ENCODE data around the gene LHX2. TPM values are rescaled to one million over a fixed set of nuclear protein-coding genes. Genes with fewer than 3 reads are reported as not detected.

The LHX2 gene
- total and polyA plus RNA-seq, 9 of the 15 experiments (the other 6 are each of a cell fraction or from before 2014, with no cell fraction given), result 0.07 TPM; not detected in 8

DNA sequence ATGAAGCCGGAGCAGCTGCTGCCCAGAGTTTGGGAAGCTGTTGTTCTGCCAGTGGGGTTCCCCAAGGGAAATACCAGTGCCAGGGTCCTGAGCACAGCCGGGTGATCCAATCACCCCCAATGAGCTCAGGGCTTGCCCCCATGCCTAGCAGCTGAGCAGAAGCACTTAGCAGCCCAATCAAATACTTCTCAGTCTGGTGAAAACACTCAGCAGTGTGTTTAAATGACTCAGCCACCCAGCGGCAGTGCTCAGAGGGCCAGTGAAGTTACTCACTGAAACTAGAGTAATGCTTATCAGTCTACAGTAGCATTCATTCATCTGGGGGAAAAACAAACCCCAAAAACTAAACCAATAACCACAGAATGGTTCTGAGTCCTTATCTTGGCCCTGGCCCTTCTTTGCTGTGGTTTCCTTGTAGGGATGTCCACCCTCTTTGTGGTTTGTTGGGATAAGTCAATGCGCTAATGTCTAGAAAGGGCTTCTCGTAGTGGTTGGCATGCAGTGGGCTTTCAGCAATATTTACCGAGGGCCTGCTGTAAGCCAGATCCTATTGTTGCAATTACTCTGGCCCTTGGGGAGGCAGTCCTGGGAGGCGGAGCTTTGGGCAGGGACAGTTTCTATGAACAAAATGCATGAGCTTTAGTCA is 43.1 kb downstream of the LHX2 start:
- ATAC-seq, result peak; percentile 82
- Histone ChIP-seq H4K20me1 (replicated peaks; ENCODE audit: control insufficient read depth, insufficient read depth, low read length) (0 out of 2 replicates have a peak, but pooled peaks cover 2% of the 10 kb centered on the region), H3K9ac (ENCODE audit: insufficient read depth in 1 of 2, low read depth in 2 of 2, low read length in 2 of 2) (no peak overlapping the region), H3K27ac (ENCODE audit: extremely low read depth, low read depth, low read length) (no peak overlapping the region), H3K4me2 (ENCODE audit: insufficient read depth, low read length) (no peak overlapping the region), H3K4me3 (no peak overlapping the region), H2AFZ (ENCODE audit: low read depth, low read length) (no peak overlapping the region), H3K27me3 (ENCODE audit: control insufficient read depth in 2 of 2, insufficient read depth in 2 of 2, low read length in 2 of 2) (peaks cover 9 to 27% of the 10 kb centered on the region in 2 experiments), H3K9me1 (ENCODE audit: control insufficient read depth, insufficient read depth, low read length) (peaks cover 4% of the 10 kb centered on the region), H3K36me3 (ENCODE audit: control insufficient read depth, insufficient read depth, low read length) (no peaks in the 10 kb centered on the region), H3K9me3 (replicated peaks; ENCODE audit: control insufficient read depth, insufficient read depth, low read depth, low read length) (no peaks in the 10 kb centered on the region), H3K4me1 (replicated peaks in 1 of 2; ENCODE audit: control insufficient read depth in 2 of 2, insufficient read depth in 2 of 2, low read length in 2 of 2) (no peaks in the 10 kb centered on the region; a peak in 1 of 5 replicates), H3K79me2 (ENCODE audit: control insufficient read depth, insufficient read depth, low read length) (no peaks in the 10 kb centered on the region)
- POLR2A ChIA-PET, result interaction anchor here (0.8 kb wide), 1 partner anchor 10 kb away, joined by 3 read pairs; no protein-coding TSS in a partner anchor
- CTCF ChIA-PET (ENCODE audit: low intra/inter-chr PET ratio), result no interaction called here
- no peak for FAIRE-seq
- no TSS peak for BruUV-seq (replicated peaks)
- intact Hi-C loops (cut with micrococcal nuclease) (no loop called here), in situ Hi-C loops (cut with MboI) (no loop called here)
- DNase-seq (ENCODE audit: extremely low read depth in 1 of 4, low spot score in 3 of 4), result peak in 3 of 4 experiments; percentile 20 to 47 (median 41)
- WGBS (ENCODE audit: insufficient coverage, low coverage, missing lambda C conversion rate), result 0% methylated on average over 7 of the region's 7 CpGs
- TF ChIP-seq, protein P1, sequence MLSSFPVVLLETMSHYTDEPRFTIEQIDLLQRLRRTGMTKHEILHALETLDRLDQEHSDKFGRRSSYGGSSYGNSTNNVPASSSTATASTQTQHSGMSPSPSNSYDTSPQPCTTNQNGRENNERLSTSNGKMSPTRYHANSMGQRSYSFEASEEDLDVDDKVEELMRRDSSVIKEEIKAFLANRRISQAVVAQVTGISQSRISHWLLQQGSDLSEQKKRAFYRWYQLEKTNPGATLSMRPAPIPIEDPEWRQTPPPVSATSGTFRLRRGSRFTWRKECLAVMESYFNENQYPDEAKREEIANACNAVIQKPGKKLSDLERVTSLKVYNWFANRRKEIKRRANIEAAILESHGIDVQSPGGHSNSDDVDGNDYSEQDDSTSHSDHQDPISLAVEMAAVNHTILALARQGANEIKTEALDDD (IDR thresholded peaks at IDR 0.05), result peak; percentile 13; the same call in 1 of the 2 replicates
- TF ChIP-seq, protein P2, sequence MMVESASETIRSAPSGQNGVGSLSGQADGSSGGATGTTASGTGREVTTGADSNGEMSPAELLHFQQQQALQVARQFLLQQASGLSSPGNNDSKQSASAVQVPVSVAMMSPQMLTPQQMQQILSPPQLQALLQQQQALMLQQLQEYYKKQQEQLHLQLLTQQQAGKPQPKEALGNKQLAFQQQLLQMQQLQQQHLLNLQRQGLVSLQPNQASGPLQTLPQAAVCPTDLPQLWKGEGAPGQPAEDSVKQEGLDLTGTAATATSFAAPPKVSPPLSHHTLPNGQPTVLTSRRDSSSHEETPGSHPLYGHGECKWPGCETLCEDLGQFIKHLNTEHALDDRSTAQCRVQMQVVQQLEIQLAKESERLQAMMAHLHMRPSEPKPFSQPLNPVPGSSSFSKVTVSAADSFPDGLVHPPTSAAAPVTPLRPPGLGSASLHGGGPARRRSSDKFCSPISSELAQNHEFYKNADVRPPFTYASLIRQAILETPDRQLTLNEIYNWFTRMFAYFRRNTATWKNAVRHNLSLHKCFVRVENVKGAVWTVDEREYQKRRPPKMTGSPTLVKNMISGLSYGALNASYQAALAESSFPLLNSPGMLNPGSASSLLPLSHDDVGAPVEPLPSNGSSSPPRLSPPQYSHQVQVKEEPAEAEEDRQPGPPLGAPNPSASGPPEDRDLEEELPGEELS (CRISPR knock-in tag; IDR thresholded peaks at IDR 0.05; ENCODE audit: borderline replicate concordance), result 0 out of 2 replicates have a peak, but pooled peaks have one; percentile 46
- TF ChIP-seq KDM2B (CRISPR knock-in tag; IDR thresholded peaks at IDR 0.05) (no peak), CREM (IDR thresholded peaks at IDR 0.05; ENCODE audit: low read depth) (0 out of 2 replicates have a peak, but pooled peaks have one; percentile 29), EGR1 (conservative IDR thresholded peaks at IDR 0.05) (0 out of 2 replicates have a peak, but pooled peaks have one; percentile 7), SPI1 (IDR thresholded peaks at IDR 0.05; ENCODE audit: borderline replicate concordance, low read depth, low read length) (no peak), ZC3H11A (IDR thresholded peaks at IDR 0.05; ENCODE audit: low read depth, low read length) (no peak), NBN (IDR thresholded peaks at IDR 0.05; ENCODE audit: low read depth) (peak; percentile 78; the same call in 1 of the 2 replicates), TCF3 (CRISPR knock-in tag; IDR thresholded peaks at IDR 0.05) (peak; percentile 80), MEIS2 (IDR thresholded peaks at IDR 0.05; ENCODE audit: partially characterized antibody) (peak; percentile 40), RBM39 (optimal IDR thresholded peaks at IDR 0.05; ENCODE audit: low read depth, low read length) (no peak)
- TF ChIP-seq, protein P3, sequence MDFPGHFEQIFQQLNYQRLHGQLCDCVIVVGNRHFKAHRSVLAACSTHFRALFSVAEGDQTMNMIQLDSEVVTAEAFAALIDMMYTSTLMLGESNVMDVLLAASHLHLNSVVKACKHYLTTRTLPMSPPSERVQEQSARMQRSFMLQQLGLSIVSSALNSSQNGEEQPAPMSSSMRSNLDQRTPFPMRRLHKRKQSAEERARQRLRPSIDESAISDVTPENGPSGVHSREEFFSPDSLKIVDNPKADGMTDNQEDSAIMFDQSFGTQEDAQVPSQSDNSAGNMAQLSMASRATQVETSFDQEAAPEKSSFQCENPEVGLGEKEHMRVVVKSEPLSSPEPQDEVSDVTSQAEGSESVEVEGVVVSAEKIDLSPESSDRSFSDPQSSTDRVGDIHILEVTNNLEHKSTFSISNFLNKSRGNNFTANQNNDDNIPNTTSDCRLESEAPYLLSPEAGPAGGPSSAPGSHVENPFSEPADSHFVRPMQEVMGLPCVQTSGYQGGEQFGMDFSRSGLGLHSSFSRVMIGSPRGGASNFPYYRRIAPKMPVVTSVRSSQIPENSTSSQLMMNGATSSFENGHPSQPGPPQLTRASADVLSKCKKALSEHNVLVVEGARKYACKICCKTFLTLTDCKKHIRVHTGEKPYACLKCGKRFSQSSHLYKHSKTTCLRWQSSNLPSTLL (IDR thresholded peaks at IDR 0.05), result no peak
- TF ChIP-seq, protein P4, sequence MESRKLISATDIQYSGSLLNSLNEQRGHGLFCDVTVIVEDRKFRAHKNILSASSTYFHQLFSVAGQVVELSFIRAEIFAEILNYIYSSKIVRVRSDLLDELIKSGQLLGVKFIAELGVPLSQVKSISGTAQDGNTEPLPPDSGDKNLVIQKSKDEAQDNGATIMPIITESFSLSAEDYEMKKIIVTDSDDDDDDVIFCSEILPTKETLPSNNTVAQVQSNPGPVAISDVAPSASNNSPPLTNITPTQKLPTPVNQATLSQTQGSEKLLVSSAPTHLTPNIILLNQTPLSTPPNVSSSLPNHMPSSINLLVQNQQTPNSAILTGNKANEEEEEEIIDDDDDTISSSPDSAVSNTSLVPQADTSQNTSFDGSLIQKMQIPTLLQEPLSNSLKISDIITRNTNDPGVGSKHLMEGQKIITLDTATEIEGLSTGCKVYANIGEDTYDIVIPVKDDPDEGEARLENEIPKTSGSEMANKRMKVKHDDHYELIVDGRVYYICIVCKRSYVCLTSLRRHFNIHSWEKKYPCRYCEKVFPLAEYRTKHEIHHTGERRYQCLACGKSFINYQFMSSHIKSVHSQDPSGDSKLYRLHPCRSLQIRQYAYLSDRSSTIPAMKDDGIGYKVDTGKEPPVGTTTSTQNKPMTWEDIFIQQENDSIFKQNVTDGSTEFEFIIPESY (CRISPR knock-in tag; IDR thresholded peaks at IDR 0.05), result no peak
- TF ChIP-seq, protein P5, sequence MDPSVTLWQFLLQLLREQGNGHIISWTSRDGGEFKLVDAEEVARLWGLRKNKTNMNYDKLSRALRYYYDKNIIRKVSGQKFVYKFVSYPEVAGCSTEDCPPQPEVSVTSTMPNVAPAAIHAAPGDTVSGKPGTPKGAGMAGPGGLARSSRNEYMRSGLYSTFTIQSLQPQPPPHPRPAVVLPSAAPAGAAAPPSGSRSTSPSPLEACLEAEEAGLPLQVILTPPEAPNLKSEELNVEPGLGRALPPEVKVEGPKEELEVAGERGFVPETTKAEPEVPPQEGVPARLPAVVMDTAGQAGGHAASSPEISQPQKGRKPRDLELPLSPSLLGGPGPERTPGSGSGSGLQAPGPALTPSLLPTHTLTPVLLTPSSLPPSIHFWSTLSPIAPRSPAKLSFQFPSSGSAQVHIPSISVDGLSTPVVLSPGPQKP (CRISPR knock-in tag; IDR thresholded peaks at IDR 0.05), result no peak
